Esophagus muscularis mucosa (tissue), 4 donors: ENCODE results near the gene ERAP2.

Experiments used
- EP300 ChIP-seq: sonication (generic); formaldehyde crosslinking; IDR thresholded peaks from one replicate; pipeline ENCODE4 v1.6.1; 2017; ENCODE audit warnings: antibody characterized with exemption
- POLR2A ChIP-seq: fragments of 450-650 bp; IDR thresholded peaks from one replicate; pipeline ENCODE4 v1.6.1; 2017; ENCODE audit warnings: antibody characterized with exemption, moderate library complexity, mild to moderate bottlenecking, low read depth
- TF ChIP-seq, protein P1 (sequence below), 3 experiments: fragments of 200-600 bp in 2 of 3; fragments of 450-650 bp in 1 of 3; sonication (generic) in 2 of 3; IDR thresholded peaks; one replicate each; pipeline ENCODE4 v1.5.1; 2017 to 2019; ENCODE audit warnings: antibody characterized with exemption in 3 of 3, mild to moderate bottlenecking in 2 of 3, moderate library complexity in 1 of 3

DNA sequence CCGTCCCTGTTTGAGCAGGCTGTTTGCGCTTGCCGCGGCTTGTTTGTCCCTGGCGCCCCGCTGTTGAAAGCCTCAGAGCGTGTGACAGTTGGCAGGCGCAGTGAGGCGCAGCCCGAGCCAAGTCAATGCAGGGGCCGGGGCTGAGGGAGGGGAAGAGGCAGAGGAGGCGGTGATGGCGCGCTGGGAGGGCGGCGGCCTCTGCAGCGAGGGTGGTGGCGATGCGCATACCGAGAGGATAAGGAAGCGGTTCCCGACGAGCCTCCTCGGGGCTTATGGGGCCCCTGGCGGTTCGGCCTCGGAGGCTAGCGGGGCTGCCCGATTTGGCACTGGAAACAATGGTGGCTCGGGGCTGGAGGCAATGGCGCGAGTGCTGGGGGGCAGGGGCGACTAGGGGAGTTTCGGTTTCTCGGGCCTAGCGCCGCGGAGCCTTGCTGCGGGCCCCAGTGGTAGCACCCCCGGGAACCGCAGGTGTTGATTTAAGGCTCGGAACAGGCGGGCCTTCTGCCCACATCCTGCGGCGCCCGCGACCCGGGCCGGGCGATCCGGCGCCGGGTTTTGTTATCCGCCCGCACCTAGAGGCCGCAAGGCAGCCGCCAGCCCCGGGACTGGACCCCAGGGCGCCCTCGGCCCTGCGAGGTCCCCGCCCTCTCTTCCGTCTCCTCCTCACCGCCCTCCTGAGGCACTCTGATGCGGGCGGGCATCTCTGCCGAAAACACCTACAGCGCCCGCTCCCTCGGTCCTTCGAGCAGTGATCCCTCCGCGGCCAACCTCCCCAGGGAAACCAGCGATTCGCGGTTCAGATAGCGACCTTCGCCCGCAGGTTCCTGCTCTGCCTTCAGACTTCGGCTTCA is 58.6 kb downstream of the ERAP2 start:
- TF ChIP-seq POLR2A = peak; percentile 55
- TF ChIP-seq, protein P1, sequence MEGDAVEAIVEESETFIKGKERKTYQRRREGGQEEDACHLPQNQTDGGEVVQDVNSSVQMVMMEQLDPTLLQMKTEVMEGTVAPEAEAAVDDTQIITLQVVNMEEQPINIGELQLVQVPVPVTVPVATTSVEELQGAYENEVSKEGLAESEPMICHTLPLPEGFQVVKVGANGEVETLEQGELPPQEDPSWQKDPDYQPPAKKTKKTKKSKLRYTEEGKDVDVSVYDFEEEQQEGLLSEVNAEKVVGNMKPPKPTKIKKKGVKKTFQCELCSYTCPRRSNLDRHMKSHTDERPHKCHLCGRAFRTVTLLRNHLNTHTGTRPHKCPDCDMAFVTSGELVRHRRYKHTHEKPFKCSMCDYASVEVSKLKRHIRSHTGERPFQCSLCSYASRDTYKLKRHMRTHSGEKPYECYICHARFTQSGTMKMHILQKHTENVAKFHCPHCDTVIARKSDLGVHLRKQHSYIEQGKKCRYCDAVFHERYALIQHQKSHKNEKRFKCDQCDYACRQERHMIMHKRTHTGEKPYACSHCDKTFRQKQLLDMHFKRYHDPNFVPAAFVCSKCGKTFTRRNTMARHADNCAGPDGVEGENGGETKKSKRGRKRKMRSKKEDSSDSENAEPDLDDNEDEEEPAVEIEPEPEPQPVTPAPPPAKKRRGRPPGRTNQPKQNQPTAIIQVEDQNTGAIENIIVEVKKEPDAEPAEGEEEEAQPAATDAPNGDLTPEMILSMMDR (IDR thresholded peaks at IDR 0.05) = peak in 1 of 3 experiments; percentile 14
- no peak for TF ChIP-seq EP300
